Measurements from ENCODE around the gene SCLY. TPM values are rescaled to one million over a fixed set of nuclear protein-coding genes. Genes with fewer than 3 reads are reported as not detected.
"Not testable (repeated sequence)": the region's sequence is repeated elsewhere in the genome, so short reads cannot be mapped to it uniquely, and the experiment has no call there.

SCLY gene, protein sequence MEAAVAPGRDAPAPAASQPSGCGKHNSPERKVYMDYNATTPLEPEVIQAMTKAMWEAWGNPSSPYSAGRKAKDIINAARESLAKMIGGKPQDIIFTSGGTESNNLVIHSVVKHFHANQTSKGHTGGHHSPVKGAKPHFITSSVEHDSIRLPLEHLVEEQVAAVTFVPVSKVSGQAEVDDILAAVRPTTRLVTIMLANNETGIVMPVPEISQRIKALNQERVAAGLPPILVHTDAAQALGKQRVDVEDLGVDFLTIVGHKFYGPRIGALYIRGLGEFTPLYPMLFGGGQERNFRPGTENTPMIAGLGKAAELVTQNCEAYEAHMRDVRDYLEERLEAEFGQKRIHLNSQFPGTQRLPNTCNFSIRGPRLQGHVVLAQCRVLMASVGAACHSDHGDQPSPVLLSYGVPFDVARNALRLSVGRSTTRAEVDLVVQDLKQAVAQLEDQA
- total RNA-seq, result 11.1 and 12.1 TPM in 2 replicates

DNA sequence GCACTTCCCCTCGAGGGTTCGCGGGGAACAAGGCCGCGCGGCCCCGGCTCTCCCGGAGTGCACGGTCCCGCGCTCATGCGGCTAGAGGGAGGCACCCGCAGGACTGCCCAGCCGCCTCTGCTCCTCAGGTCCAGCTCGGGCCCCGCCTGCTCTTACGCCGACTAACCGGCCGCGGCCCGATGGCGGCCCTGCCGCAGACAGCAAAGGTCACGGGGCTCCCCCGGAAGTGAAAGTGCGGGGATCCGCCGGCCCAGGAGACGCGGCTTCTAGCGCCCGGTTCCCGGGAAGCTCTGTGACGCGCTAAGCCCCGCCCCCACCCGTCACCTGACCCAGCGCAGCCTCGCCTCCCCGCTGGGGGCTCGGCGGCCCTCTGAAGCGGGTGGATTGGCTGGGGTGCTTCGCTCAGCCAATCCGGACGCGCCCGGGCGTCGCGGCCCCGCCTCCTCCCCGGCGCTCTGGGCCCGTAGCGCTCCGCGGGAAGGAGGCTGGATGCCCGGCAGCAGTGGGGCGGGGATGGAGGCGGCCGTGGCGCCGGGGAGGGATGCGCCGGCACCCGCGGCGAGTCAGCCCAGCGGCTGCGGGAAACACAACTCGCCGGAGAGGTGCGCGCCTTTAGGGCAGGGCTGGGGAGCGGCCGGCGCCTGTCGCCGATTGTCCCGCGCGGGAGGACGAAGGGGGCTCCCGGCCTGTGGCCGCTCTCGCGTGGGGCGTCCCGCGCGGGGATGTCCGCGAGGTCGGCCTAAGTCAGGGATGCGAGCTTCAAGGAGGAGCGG, at the start of gene SCLY:
SCLY (plus strand) TSS at position 460 of the 773 bp plus-strand sequence; CDS start at position 514, 54 bp downstream.
- peak; percentile 98 for DNase-seq (ENCODE audit: low read depth in 2 of 2)

DNA sequence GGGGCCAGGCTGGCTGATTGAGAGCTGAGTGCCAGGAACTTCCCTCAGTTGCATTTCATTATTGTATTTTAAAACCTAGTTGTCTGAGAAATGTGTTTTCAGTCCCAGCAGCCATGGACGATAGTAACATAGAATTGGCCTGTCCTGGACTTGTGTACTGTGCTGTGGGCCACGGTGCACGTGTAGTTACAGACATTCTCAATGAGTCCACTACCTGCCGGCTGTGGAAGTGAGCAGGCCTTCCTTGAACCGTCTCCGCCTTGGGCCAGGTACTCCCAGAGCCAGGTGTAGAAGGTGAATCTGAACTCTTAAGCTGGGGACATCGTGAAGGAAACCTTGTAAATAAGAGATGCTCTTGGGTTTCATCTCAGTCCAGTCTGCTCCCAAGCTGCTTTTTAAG, 47.0 kb upstream of the SCLY start:
- no peak for DNase-seq (ENCODE audit: low read depth in 2 of 2)

DNA sequence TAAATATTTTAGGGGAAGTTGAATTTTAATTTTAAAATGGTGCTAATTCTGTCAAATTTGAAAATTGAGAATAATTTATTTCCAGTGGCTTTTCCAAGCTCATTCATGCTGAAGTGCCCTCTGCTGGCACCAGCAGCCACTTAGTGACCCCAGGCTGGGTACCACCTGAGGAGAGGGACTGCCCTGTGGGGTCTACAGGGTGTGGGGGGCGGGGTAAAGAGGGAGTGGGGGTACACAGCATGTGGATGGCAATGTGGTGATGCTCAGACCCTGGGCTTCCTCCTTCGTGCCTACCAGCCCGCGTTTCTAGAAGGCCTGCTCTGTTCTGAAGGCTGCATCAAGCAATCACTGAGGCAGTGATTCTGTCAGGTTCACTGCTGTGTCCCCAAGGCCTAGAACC, 45.1 kb upstream of the SCLY start:
- DNase-seq (ENCODE audit: low read depth in 2 of 2), result no peak

DNA sequence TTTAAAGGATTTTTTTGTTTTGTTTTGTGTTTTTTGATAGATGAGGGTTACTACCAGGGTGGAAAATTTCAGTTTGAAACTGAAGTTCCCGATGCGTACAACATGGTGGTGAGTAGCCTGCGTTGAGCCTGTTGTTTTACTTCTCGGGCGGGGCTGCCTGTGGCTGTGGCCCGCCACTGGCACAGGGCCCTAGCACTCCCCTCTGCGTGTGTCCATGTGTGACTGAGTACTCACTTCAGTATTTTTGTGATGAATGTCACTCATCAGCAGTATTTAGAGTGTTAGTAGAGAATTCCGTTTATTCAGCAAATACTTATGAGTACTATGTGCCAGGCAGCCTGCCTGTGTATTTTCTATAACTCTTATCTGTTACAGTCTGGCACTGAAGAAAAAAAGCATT, 44.3 kb upstream of the SCLY start:
- peak in 1 of 2 donors; percentile 54 for DNase-seq (ENCODE audit: low read depth in 2 of 2)

DNA sequence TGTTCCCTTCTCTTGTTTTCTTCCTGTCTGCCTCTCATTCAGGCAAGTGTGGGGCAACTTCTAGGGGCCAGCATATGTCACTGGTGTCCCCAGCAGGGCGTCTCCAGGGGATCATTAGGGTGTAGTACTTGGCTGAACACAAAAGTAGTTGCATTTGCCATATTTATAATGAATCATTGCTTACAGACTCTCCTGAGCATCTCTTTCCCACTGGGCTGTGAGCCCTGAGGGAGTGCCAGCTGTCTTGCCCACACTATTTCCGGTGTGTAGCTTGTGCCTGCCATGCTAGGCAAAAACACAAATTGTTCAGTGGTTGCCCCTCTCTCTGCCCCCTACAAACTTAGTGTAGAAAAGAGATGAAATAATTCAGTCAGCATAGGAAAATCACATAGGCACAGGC, 40.8 kb upstream of the SCLY start:
- DNase-seq (ENCODE audit: low read depth in 2 of 2), result no peak

DNA sequence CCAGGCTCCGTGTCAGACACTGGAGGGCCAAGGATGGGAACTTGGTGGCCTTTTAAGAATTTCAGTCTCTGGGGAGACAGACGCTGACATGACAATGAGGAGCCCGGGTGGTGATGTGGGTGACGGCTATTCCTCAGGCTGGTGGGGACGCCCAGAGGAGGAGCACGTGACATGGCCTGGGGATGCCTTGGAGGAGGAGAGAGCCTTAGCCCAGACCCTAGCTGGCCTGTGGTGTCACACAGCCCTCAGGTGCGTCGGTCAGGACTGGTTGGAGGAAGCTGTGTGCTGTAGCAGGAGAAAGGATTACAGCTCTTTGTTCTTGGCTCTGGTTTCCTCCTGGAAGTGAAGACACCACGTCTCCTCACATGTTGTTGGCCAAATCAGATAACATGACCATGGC, 40.0 kb upstream of the SCLY start:
- DNase-seq (ENCODE audit: low read depth in 2 of 2), result no peak

DNA sequence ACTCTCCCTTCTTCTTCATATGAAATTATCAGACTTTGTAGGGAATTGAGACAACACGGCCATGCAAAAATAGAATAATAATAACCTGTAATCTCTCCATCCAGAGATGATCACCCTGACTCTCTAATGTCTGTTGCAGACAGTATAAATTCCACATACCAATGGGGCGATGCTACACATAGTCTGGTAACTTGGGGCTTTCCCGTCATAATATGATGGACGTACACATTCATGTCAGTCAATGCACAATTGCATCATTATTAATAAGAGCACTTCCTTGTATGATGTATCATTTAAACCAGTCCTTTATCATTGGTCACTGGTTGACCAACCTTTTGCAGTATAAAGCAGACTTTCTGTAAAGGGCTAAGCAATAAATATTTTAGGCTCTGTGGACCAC, 39.5 kb upstream of the SCLY start:
- DNase-seq (ENCODE audit: low read depth in 2 of 2), result no peak

DNA sequence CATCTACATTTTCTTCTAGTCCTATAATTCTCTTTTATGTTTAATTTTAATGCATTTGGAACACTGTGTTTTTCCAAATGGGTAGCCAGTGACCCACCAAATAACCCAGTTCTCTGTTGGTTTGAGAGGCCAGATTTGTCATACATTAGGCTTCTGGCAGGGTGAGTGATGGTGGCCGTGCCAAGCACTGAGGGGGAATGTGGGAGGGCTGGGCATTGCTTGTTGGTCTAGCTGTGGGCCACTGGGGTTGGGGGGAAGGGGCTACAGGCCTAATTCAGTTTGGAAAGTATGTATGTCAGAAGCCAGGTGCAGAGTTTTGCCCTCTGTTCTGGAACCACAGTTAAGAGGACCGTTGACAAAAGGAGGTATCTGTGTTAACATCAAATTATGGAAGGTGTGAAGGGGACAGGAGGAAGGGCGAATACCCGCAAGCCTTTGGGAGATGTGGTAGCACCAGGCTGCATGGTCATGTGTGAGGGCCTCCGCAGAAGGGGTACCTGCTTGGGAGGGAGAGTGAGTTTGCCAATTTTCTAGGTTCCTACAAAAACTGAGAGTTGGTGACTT, 38.1 kb upstream of the SCLY start:
- no peak for DNase-seq (ENCODE audit: low read depth in 2 of 2)

DNA sequence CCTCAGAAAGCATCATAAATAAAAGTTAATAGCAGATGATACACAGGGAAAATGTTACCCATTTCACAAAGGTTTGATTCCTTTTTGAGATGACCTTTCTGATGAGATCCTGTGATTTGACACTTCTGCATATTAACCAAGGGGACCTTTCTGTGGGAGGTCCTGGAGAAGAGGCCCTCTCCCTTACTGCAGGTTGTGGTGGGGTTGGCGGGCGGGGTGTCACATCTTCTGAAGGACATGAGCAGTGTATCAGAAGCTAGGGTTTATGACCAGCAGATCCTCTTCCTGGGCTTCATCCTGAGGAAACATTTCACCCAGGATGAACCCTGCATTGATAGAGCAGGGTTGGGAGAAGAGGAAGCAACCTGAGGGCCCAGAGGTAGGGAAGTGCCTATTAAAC, 37.2 kb upstream of the SCLY start:
- no peak for DNase-seq (ENCODE audit: low read depth in 2 of 2)

DNA sequence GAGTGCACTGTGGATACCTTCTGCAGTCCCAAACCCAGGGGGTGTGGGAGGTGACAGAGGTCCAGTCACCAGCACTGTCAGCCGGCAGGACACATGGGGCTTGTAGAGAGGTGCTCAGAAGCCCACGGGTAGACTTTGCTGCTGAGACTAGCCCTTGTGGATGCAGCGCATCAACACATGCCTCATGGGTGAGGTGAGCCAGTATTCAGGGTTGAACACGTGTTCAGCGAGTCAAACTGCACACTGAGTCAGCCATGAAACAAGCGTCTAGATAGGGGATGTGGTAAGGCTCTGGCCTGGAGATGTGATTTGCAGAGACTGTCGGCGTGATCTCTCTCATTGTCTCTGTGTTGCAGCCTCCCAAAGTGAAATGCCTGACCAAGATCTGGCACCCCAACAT, 35.8 kb upstream of the SCLY start:
- no peak for DNase-seq (ENCODE audit: low read depth in 2 of 2)

DNA sequence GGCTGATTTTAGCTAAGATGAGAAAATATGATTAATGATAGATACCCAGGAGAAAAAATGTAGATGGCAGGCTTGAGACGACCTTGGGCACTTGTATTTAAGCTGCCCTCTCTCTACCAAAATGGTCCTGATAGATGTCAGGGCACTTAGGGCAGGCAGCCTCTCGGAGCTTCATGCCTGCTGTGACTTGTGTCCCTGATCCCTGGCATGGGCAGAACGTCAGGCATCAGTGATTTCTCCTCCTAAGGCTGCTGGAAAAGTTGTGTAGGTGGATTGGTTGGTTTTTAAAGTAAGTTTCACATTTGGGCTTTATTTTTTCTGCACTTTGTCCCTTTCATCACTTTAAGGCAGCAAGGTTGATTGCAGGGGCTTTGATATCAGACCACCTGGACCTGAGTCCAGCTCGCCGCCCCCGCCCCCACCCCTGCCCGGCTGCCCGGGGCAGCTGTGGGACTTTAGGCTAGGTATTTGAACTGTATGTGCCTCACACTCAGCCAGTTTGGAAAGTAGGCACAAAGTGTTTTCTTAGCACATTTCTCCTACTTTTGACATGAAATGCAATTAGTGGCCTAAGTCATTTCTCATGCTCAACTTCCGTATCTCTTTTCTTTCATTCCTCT, 35.0 kb upstream of the SCLY start:
- DNase-seq (ENCODE audit: low read depth in 2 of 2), result no peak

DNA sequence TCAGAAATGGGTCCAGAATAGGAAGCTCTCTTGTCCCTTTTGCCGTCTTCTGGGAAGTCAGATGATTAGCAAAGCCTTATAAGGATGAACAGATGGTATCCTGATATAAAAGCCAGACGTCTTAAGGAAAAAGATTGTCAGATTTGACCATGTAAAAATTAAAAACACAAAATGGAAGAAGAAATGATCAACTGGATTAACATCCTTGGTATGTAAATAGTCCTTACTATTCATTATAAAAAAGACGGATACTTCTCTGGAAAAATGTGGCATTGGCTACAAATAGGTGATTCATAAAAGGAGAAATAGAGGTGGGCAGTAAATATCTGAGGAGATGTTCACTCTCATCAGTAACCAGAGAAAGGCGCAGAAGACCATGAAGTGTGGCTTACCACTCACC, 33.7 kb upstream of the SCLY start:
- no peak for DNase-seq (ENCODE audit: low read depth in 2 of 2)

DNA sequence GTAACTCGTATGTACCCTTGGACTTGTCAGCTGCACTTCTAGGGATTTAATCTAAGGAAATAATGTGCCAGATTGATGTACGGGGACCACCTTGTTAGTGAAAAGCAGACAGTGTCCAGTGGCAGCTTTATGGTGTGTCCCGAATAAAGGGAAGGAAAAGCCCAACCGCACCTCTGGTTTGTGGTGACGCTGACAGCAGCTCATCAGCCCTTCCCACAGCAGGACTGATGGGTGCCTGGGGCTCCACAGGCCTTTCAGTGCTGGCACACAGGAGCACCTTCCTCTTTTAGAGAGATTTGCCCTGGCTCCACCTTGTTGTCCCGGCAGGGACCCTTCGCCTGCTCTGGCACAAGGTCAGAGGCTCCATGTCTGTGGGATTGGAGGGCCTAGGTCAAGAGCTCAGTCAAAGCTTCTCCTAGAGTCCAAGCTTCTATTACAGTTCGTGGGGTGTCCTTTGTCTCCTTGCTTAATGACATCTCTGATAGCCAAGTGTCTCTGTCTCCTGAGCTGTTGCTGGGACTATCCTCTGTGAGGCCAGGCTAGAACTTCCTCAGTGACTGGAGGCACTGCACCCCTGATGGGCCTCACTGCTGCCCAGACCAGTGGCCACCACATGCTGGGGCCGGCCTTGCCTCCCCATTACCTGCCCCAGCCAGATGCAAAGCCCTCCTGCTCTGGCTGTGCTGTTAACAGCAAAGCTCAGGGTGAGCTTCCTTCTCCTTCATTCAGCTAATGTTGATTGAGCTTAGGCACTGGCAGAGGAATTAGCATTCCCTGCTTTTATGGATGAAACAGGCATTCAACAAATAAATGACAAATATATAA, 33.0 kb upstream of the SCLY start:
- DNase-seq (ENCODE audit: low read depth in 2 of 2), result no peak

DNA sequence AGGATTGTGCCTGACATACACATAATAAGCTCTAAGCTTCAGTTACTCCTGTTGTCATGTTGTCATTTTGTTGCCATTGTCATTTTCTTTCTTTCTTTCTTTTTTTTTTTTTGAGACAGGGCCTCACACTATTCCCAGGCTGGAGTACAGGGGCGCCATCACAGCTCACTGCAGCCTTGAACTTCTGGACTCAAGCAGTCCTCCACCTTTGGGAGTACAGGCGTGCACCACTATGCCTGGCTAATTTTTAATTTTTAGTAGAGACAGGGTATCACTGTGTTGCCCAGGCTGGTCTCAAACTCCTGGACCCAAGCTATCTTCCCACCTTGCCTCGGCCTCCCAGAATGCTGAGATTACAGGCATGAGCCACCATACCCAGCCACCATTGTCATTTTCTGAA, 30.9 kb upstream of the SCLY start:
- DNase-seq (ENCODE audit: low read depth in 2 of 2), result no peak

DNA sequence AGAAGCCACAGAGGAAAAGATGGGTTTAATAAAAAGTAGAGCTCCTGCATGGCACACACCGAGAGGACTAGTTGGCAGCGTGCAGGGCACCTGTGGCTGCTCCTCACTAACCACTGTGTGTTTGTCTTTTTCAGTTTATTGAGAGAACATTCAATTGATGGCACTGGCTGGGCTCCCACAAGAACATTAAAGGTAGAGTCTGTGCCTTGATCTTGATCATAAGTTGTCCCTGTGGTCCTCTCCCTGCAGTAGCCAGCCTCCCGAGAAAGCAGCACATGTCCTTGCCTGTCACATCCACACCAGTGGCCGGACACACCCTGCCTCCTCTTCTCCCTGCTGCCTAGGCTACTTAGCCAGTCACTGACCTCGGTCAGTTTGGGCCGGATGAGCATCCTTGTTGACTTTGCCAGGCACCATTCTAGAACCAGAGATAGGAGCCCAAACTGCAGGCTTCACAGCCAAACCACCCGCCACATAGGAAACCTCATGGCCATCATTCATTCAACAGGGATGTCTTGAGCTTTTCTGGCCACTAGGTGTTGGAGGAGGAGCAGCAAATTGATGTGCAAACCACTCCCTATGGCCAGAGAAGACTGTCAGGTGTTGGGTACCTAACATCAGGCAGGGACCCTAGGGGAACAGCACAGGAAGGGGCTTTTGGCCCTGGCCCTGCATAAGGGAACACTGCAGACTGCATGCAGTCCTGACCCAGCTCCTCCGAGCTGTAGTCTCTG, 30.2 kb upstream of the SCLY start:
- no peak for DNase-seq (ENCODE audit: low read depth in 2 of 2)

DNA sequence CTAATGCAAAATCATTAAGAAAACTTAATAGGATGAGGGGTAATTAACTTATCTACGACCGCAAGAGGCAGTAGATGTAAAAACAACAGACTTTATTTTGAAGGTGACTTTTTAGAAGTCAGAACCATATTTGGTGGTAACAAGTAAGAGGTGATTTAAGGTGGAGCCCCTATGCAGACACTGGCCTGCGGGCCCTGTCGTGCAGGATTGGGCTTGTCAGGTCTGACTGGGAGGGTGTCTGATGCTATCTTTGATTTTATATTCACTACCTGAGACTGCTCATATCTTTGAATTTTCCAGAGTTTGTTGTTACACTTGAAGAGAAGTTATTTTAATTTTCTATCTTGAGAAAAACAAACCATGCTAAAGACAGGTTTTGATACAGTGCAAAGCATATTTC, 29.1 kb upstream of the SCLY start:
- no peak for DNase-seq (ENCODE audit: low read depth in 2 of 2)

DNA sequence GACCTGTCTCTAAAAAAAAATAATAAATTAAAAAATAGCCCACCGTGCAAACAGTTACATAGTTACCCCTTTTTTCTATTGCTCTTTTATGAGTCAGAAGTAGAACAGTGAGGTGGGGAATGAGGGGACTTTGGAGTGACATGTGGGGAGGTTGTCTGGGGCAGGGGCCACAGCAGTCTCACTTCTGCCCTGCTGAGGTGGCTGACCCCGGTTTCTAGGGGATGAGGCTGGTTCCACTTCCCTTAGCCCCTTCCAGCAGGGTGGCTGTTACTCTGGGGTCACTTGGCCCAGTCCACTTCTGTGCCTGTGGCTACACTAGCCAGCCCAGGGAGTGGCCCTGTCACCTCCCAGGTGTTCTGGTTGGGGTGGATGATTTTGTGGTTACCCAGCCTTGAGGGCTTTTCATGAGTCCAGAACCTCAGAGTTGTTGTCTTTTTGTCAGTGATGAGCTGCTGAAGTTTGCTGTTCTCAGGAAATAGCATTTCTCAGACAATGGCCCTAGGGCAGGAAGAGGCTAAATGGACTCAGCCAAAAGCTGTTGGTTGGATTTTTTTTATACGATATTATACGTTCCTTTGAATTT, 28.0 kb upstream of the SCLY start:
- no peak for DNase-seq (ENCODE audit: low read depth in 2 of 2)

DNA sequence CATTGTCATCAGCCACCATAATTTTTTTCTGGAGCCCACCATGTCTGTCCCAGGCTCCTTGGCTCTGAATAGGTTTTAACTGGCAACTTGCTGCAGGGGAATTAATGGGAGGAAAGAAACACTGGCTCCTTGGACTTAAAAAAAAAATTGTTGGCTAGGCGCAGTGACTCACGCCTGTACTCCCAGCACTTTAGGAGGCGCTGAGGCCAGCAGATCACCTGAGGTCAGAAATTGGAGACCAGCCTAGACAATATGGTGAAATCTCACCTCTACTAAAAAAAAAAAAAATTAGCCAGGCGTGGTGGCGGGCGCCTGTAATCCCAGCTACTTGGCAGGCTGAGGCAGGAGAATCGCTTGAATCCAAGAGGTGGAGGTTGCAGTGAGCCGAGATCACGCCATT, 26.8 kb upstream of the SCLY start:
- DNase-seq (ENCODE audit: low read depth in 2 of 2), result not testable (repeated sequence)

DNA sequence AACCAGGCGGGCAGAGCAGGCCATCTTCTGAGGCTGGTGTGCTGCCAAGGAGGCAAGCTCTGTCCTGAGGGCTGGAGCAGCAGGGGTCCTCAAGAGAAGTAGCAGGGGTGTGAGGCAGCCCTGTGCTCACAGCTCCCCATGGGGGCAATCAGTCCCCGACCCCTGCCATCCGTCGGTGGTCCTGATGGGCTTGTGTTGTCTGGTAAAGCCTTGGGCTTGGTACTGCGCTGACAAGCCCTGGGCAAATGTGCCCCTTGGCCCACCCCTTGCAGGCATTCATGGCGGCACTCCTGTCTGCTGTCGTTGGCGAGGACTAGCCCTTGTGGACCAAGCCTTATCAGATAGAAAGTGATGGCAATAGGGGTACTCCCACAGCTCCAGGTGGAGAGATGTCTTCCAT, 22.6 kb upstream of the SCLY start:
- DNase-seq (ENCODE audit: low read depth in 2 of 2), result no peak

DNA sequence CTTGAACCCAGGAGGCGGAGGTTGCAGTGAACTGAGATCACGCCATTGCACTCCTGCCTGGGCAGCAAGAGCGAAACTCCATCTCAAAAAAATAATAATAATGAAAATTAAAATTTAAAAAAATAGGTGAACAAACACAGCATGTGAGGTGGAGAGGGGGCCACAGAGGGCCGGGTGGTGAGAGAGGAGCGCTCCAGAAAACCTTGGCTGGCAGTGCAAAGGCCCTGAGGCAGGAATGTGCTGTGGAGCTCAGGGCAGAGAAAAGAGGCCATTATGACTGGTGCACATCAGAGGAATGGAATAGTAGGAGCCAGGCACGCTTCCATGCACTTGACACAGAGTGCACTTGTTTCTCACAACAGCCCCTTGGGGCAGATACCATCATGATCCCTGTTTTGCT, 21.6 kb upstream of the SCLY start:
- DNase-seq (ENCODE audit: low read depth in 2 of 2), result no peak

All from lung microvascular endothelial cell (primary cell).